ENCODE results near the gene SH2D2A. TPM values are rescaled to one million over a fixed set of nuclear protein-coding genes. Genes with fewer than 3 reads are reported as not detected.

SH2D2A gene
- total and polyA plus RNA-seq, 9 donors: 0.19 to 2.8 (median 0.77) TPM

DNA sequence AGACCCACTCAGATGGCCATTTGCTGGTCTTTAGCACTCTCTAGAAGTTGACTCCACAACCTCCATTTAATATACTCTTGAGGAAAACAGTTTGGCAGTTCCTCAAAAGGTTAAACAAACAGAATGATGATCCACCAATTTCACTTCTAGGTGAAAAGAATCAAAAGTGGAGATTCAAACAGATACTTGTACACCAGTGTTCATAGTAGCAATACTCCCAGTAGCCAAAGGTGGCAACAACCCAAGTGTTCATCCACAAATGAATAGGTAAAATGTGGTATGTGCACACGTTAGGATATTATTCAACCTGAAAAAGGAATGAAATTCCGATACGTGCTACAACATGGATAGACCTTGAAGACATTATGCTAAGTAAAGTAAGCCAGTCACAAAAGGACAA lies 43.0 kb downstream of the SH2D2A start:
- intact Hi-C loops (cut with DNase I): loop anchor here in 1 of 4 donors (10.0 kb wide), 1 partner anchor 111 kb away; no protein-coding TSS in a partner anchor
- H3K4me1 ChIP-seq (ENCODE audit: insufficient read depth): peaks cover 10% of the 10 kb centered on the region

GRCh38 chr1:156772728-156773497 lies 43.7 kb downstream of the SH2D2A start:
- no peak overlapping the region for H3K4me3 ChIP-seq
- DNase-seq: no peak
- H3K36me3 ChIP-seq: no peaks in the 10 kb centered on the region
- WGBS, 3 donors: 22 to 25% (median 25%) methylated on average over 9 of the region's 9 CpGs
- H3K27ac ChIP-seq: no peak overlapping the region
- peaks cover 10% of the 10 kb centered on the region for H3K4me1 ChIP-seq (ENCODE audit: insufficient read depth)
- TF ChIP-seq EP300 (IDR thresholded peaks at IDR 0.05) (no peak), CTCF (IDR thresholded peaks at IDR 0.05) (no peak), POLR2A (IDR thresholded peaks at IDR 0.05) (no peak)
- H3K27me3 ChIP-seq: no peaks in the 10 kb centered on the region
- intact Hi-C loops (cut with DNase I): loop anchor here in 1 of 4 donors (10.0 kb wide), 1 partner anchor 112 kb away; no protein-coding TSS in a partner anchor
- no peaks in the 10 kb centered on the region for H3K9me3 ChIP-seq

More for the DNA sequence above, 43.0 kb downstream of the SH2D2A start:
- WGBS, 3 donors: 92 to 94% (median 93%) methylated on average over 3 of the region's 3 CpGs
- H3K27ac ChIP-seq: no peak overlapping the region
- H3K9me3 ChIP-seq: no peaks in the 10 kb centered on the region
- no peak for DNase-seq
- no peaks in the 10 kb centered on the region for H3K27me3 ChIP-seq
- H3K4me3 ChIP-seq: no peak overlapping the region
- H3K36me3 ChIP-seq: no peaks in the 10 kb centered on the region
- TF ChIP-seq POLR2A (IDR thresholded peaks at IDR 0.05) (no peak), CTCF (IDR thresholded peaks at IDR 0.05) (no peak), EP300 (IDR thresholded peaks at IDR 0.05) (no peak)

GRCh38 chr1:156772222-156772621 lies 44.4 kb downstream of the SH2D2A start:
- TF ChIP-seq CTCF (IDR thresholded peaks at IDR 0.05): no peak
- no peak for TF ChIP-seq POLR2A (IDR thresholded peaks at IDR 0.05)
- no peak for TF ChIP-seq EP300 (IDR thresholded peaks at IDR 0.05)
- 73 to 83% (median 73%) methylated on average over 3 of the region's 3 CpGs for WGBS, 3 donors
- intact Hi-C loops (cut with DNase I): loop anchor here in 1 of 4 donors (10.0 kb wide), 1 partner anchor 113 kb away; no protein-coding TSS in a partner anchor
- Histone ChIP-seq H3K4me3 (no peak overlapping the region), H3K27me3 (no peaks in the 10 kb centered on the region), H3K36me3 (no peaks in the 10 kb centered on the region), H3K4me1 (ENCODE audit: insufficient read depth) (peaks cover 8% of the 10 kb centered on the region), H3K27ac (no peak overlapping the region), H3K9me3 (no peaks in the 10 kb centered on the region)
- no peak for DNase-seq

- Histone ChIP-seq H3K9me3 (no peaks in the 10 kb centered on the region), H3K4me3 (peak overlapping the region; percentile 85), H3K27ac (no peak overlapping the region), H3K27me3 (no peaks in the 10 kb centered on the region), H3K4me1 (ENCODE audit: insufficient read depth) (peaks cover 7% of the 10 kb centered on the region), H3K36me3 (no peaks in the 10 kb centered on the region)
- intact Hi-C loops (cut with DNase I): no loop called here
- WGBS, 3 donors: 11 to 14% (median 11%) methylated on average over 8 of the region's 8 CpGs
- DNase-seq: no peak
- TF ChIP-seq CTCF (IDR thresholded peaks at IDR 0.05): no peak
- TF ChIP-seq EP300 (IDR thresholded peaks at IDR 0.05): no peak
- no peak for TF ChIP-seq POLR2A (IDR thresholded peaks at IDR 0.05)
Measured at GRCh38 chr1:156768610-156769295, 47.9 kb downstream of the SH2D2A start.
